Uterus (tissue), 4 donors: ENCODE results near the gene CC2D2A. TPM values are rescaled to one million over a fixed set of nuclear protein-coding genes. Genes with fewer than 3 reads are reported as not detected.

Experiments
- DNase-seq, 2 donors: peaks; one replicate each; pipeline ENCODE4 v3.0.0-alpha.2; 2019 to 2020
- H3K27ac ChIP-seq, 2 donors: fragments of 200-600 bp; sonication (generic); 1 replicate in 1 of 2; 2 replicates in 1 of 2; pipeline ENCODE4 v1.5.1; 2016 to 2018
- H3K27me3 ChIP-seq, 2 donors: fragments of 200-600 bp; sonication (generic); one replicate each; pipeline ENCODE4 v1.5.1; 2018 to 2019; ENCODE audit warnings: control low read depth in 1 of 2
- H3K36me3 ChIP-seq, 2 donors: fragments of 200-600 bp; sonication (generic); one replicate each; pipeline ENCODE4 v1.5.1; 2019; ENCODE audit warnings: control low read depth in 1 of 2
- H3K4me1 ChIP-seq, 2 donors: fragments of 200-600 bp; sonication (generic); one replicate each; pipeline ENCODE4 v1.5.1; 2018 to 2019; ENCODE audit warnings: control low read depth in 1 of 2
- H3K4me3 ChIP-seq, 2 donors: fragments of 200-600 bp; sonication (generic); 1 replicate in 1 of 2; 2 replicates in 1 of 2; pipeline ENCODE4 v1.5.1; 2018 to 2019; ENCODE audit warnings: mild to moderate bottlenecking in 1 of 2
- H3K9me3 ChIP-seq, 2 donors: fragments of 200-600 bp; sonication (generic); one replicate each; pipeline ENCODE4 v1.5.1; 2019; ENCODE audit warnings: control low read depth in 1 of 2
- POLR2A ChIP-seq, 2 donors: fragments of 450-650 bp; IDR thresholded peaks; one replicate each; pipeline ENCODE4 v1.6.1; 2016; ENCODE audit warnings: antibody characterized with exemption in 2 of 2, mild to moderate bottlenecking in 1 of 2, moderate library complexity in 1 of 2
- intact Hi-C: fragments of 100-400 bp; cut with DNase I; formaldehyde crosslinking; loops from one replicate; pipeline ENCODE4 v1.15.1; 2023; ENCODE audit warnings: low total_unique reads
- total RNA-seq, 4 donors: library from RNA; depleted of rRNA in 3 of 4; stranded (reverse); fragments of >200 nt in 3 of 4; gene quantifications; one replicate each; pipeline versions ENCODE4 v1.1.0 to v1.2.4, GENCODE V29; 2014 to 2023
- TF ChIP-seq, protein P1 (sequence below), 4 experiments: fragments of 200-600 bp in 2 of 4; fragments of 450-650 bp in 2 of 4; sonication (generic) in 2 of 4; IDR thresholded peaks; one replicate each; pipeline ENCODE4 v1.5.1; 2016 to 2019; ENCODE audit warnings: antibody characterized with exemption in 4 of 4, mild to moderate bottlenecking in 2 of 4, moderate library complexity in 1 of 4
- donor health status: DM: yes; HTN: yes; CAD: no.

Gene CC2D2A
- total RNA-seq, 4 donors from 2014 or later = 16.8 to 54.4 (median 33.9) TPM

DNA sequence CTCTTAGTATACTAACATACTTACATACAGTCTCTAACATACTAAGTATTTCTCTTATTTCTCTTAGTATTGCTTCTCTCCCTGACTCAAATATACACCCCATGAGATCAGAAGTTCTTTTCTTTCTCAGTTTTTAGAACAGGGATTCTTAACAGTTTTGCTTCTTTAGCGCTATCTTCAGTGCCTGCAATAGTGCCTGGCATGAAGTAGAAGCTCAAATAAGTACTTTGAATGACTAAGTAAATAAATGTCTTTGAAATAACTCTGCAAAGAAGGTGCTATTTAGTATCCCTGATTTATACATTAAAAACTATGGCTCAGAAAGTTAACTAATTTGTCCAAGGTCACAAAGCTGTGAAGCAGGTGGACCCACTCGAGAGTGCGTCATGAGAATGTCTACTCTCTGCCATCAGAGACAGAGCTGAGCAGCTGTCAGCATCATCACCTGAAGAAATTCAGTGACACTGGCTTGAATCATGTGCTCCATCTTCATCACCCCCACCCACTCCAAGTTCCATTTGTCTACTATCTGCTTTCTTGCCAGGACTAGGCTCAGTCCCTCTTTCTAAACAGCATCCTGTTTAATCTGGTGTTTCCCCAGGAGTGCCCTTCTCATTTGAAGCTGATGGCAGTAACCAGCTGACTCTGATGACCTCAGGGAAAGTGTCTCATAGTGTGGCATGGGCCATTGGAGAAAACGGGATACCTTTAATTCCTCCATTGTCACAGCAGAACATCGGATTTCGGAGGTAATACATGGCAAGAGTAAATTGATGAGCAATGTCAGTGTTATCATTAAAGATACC, 83.1 kb downstream of the CC2D2A start:
- no peaks in the 10 kb centered on the region for H3K36me3 ChIP-seq
- H3K27me3 ChIP-seq = no peaks in the 10 kb centered on the region
- intact Hi-C loops = no loop called here
- no peaks in the 10 kb centered on the region for H3K4me1 ChIP-seq
- DNase-seq = no peak
- H3K4me3 ChIP-seq = no peak overlapping the region
- TF ChIP-seq, protein P1, sequence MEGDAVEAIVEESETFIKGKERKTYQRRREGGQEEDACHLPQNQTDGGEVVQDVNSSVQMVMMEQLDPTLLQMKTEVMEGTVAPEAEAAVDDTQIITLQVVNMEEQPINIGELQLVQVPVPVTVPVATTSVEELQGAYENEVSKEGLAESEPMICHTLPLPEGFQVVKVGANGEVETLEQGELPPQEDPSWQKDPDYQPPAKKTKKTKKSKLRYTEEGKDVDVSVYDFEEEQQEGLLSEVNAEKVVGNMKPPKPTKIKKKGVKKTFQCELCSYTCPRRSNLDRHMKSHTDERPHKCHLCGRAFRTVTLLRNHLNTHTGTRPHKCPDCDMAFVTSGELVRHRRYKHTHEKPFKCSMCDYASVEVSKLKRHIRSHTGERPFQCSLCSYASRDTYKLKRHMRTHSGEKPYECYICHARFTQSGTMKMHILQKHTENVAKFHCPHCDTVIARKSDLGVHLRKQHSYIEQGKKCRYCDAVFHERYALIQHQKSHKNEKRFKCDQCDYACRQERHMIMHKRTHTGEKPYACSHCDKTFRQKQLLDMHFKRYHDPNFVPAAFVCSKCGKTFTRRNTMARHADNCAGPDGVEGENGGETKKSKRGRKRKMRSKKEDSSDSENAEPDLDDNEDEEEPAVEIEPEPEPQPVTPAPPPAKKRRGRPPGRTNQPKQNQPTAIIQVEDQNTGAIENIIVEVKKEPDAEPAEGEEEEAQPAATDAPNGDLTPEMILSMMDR (IDR thresholded peaks at IDR 0.05) = no peak
- TF ChIP-seq POLR2A (IDR thresholded peaks at IDR 0.05) = no peak
- H3K9me3 ChIP-seq = no peaks in the 10 kb centered on the region
- no peak overlapping the region for H3K27ac ChIP-seq

DNA sequence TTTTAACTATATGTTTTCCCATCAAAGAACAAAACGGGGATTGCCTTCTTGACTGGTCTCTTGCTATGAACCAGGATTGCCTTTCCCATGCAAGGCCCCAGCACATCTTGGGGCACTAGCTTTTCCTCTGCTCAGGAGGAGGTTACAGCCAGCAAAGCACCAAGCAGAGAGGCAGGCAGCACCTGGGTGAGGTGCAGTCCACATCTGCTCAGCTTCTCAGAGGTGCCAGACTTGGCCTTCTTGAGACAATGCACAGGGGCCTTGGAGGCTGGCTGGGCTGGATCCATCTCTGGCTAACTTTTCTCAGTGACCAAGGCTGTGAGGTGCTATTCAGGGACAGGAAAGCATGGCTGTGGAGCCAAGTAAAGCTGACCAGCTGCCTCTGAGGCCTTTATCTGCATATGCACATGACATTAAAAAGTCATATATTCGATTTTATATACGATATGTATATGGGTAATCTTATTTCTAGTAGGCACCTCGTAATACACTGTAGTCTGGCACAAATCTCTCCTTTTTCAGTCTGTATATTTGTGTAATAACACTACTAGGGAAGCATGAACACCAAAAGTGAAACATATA, 86.9 kb downstream of the CC2D2A start:
- no peak for TF ChIP-seq POLR2A (IDR thresholded peaks at IDR 0.05)
- TF ChIP-seq, protein P1 (IDR thresholded peaks at IDR 0.05) = no peak
- Histone ChIP-seq H3K9me3 (no peaks in the 10 kb centered on the region), H3K27ac (no peak overlapping the region), H3K36me3 (no peaks in the 10 kb centered on the region), H3K4me3 (no peak overlapping the region), H3K4me1 (no peaks in the 10 kb centered on the region), H3K27me3 (no peaks in the 10 kb centered on the region)
- intact Hi-C loops = no loop called here
- no peak for DNase-seq

DNA sequence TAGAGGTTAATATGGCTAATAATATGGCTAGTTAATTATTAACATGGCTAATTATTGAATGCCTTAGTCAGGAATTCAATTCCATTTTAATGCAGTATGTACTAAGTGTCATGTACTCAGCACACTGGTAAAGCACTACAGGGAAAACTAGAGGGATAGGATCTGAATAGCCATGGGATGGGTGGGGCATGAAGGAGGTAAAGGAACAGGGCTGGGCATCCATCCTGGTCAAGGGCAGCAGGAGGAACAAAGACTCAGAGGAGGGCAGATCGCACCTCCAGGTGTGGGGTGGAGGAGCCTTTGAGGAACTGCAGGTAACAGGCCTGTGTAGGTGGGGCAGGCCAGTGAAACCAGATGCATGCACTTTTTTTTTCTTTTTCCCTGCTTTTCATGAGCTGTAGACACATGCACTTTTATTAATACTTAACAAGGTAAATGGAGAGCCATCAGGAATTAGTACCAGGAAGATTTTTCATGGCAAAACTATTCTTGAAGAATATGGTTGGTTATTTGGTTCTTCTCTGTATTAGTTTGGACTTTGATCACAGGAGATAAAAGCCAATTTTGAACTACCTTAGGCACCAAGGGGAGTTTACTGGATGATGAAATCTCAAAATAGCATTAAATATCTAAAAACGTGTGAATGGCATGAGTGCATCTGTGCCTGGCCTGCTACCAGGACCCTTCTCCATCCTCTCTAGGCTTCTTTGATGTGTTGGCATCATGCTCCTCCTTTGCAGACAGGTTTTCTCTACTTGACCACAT, 88.3 kb downstream of the CC2D2A start:
- Histone ChIP-seq H3K27ac (no peak overlapping the region), H3K27me3 (no peaks in the 10 kb centered on the region), H3K4me3 (no peak overlapping the region), H3K9me3 (no peaks in the 10 kb centered on the region), H3K4me1 (no peaks in the 10 kb centered on the region), H3K36me3 (no peaks in the 10 kb centered on the region)
- no peak for DNase-seq
- TF ChIP-seq, protein P1 (IDR thresholded peaks at IDR 0.05) = no peak
- no peak for TF ChIP-seq POLR2A (IDR thresholded peaks at IDR 0.05)
- intact Hi-C loops = no loop called here

DNA sequence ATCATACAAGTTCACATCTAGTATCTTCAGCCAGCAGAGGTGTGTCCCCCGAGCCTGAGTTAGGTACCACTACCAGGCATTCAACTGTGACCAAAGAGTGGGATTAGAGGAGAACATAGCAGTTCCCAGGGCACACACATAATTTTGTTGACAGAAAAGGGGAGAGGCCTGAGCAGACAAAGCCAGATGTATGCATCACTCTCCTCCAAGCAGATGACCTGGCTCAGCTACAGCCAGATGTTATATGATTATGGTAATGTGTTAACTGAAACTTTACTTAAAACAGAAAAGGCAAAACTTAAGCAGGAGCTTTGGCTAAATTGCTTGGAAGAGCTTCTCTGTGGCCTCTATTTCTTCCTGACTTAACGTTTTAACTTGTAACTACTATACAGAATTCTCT, 88.9 kb downstream of the CC2D2A start:
- Histone ChIP-seq H3K27ac (no peak overlapping the region), H3K27me3 (no peaks in the 10 kb centered on the region), H3K4me1 (no peaks in the 10 kb centered on the region), H3K4me3 (no peak overlapping the region), H3K36me3 (no peaks in the 10 kb centered on the region), H3K9me3 (no peaks in the 10 kb centered on the region)
- intact Hi-C loops = no loop called here
- TF ChIP-seq POLR2A (IDR thresholded peaks at IDR 0.05) = no peak
- TF ChIP-seq, protein P1 (IDR thresholded peaks at IDR 0.05) = no peak
- no peak for DNase-seq

DNA sequence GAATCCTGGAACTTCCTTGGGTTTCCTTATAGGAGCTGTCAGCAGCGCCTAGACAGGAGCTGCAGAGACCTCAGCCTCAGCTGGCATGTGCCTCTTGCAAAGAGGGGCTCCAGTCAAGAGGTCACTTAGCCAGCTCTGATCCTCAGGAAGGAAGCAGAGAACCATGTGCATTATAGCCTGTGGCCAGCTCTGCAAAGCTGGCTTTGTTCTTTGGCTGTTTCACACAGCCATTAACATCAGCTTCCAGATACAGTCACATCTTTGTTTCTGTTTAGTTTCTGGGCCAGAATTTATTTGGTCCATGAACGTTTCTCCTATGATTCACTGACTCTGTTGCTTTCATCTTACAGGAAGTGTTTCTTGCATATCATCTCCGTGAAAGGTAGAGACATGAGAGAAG, 92.4 kb downstream of the CC2D2A start:
- TF ChIP-seq POLR2A (IDR thresholded peaks at IDR 0.05) = no peak
- TF ChIP-seq, protein P1 (IDR thresholded peaks at IDR 0.05) = no peak
- no peaks in the 10 kb centered on the region for H3K36me3 ChIP-seq

More for the DNA sequence above, 92.4 kb downstream of the CC2D2A start:
- H3K4me3 ChIP-seq = no peak overlapping the region
- H3K27me3 ChIP-seq = no peaks in the 10 kb centered on the region
- no peak overlapping the region for H3K27ac ChIP-seq
- intact Hi-C loops = no loop called here
- no peaks in the 10 kb centered on the region for H3K9me3 ChIP-seq
- H3K4me1 ChIP-seq = no peaks in the 10 kb centered on the region
- DNase-seq = no peak
